ENCODE results near the gene TRPV4. TPM values are rescaled to one million over a fixed set of nuclear protein-coding genes. Genes with fewer than 3 reads are reported as not detected.

Gene TRPV4
- total RNA-seq, 1 experiment from 2014 or later, result 0.44 TPM

GRCh38 chr12:109870648-109871047 is 37.5 kb upstream of the TRPV4 start:
- Histone ChIP-seq H3K27me3 (ENCODE audit: control insufficient read depth, insufficient read depth, low read length) (no peaks in the 10 kb centered on the region), H3K4me3 (ENCODE audit: low read depth in 2 of 2, low read length in 2 of 2) (no peak overlapping the region), H3K9me3 (ENCODE audit: control insufficient read depth, insufficient read depth, low read depth, low read length) (no peaks in the 10 kb centered on the region), H3K4me1 (ENCODE audit: control insufficient read depth, insufficient read depth, low read length) (no peaks in the 10 kb centered on the region), H3K36me3 (ENCODE audit: control insufficient read depth, insufficient read depth, low read length) (no peaks in the 10 kb centered on the region), H3K27ac (ENCODE audit: low read length) (no peak overlapping the region)
- intact Hi-C loops (cut with micrococcal nuclease; ENCODE audit: unreplicated experiment), result no loop called here
- TF ChIP-seq CTCF (IDR thresholded peaks at IDR 0.05) (no peak), TCF7L2 (IDR thresholded peaks at IDR 0.05; ENCODE audit: low read depth, low read length) (no peak), REST (IDR thresholded peaks at IDR 0.05; ENCODE audit: insufficient read depth in 1 of 2, low read depth in 2 of 2, low read length in 1 of 2) (no peak), SIN3A (IDR thresholded peaks at IDR 0.05; ENCODE audit: borderline replicate concordance, insufficient read depth, low read depth, low read length) (no peak), POLR2AphosphoS5 (IDR thresholded peaks at IDR 0.05; ENCODE audit: low read depth, low read length) (no peak)
- ChIA-PET CTCF (no interaction called here), POLR2A (no interaction called here)
- no peak for DNase-seq (ENCODE audit: low read depth, low spot score)
- in situ Hi-C loops (cut with HindIII; ENCODE audit: low pct_unique_long_range_greater_than_20kb, low sequenced_read_pairs), result no loop called here
- no TSS peak for BruUV-seq (replicated peaks)
- no peak for ATAC-seq

GRCh38 chr12:109868182-109869051 is 35.2 kb upstream of the TRPV4 start:
- Histone ChIP-seq H3K4me1 (ENCODE audit: control insufficient read depth, insufficient read depth, low read length) (no peaks in the 10 kb centered on the region), H3K36me3 (ENCODE audit: control insufficient read depth, insufficient read depth, low read length) (no peaks in the 10 kb centered on the region), H3K27me3 (ENCODE audit: control insufficient read depth, insufficient read depth, low read length) (no peaks in the 10 kb centered on the region), H3K4me3 (ENCODE audit: low read depth in 2 of 2, low read length in 2 of 2) (no peak overlapping the region), H3K9me3 (ENCODE audit: control insufficient read depth, insufficient read depth, low read depth, low read length) (no peaks in the 10 kb centered on the region), H3K27ac (ENCODE audit: low read length) (no peak overlapping the region)
- in situ Hi-C loops (cut with HindIII; ENCODE audit: low pct_unique_long_range_greater_than_20kb, low sequenced_read_pairs), result no loop called here
- DNase-seq (ENCODE audit: low read depth, low spot score) (no peak), ATAC-seq (no peak)
- TF ChIP-seq CTCF (IDR thresholded peaks at IDR 0.05) (no peak), POLR2AphosphoS5 (IDR thresholded peaks at IDR 0.05; ENCODE audit: low read depth, low read length) (no peak), TCF7L2 (IDR thresholded peaks at IDR 0.05; ENCODE audit: low read depth, low read length) (no peak)
- no TSS peak for BruUV-seq (replicated peaks)
- ChIA-PET CTCF (no interaction called here), POLR2A (no interaction called here)
- intact Hi-C loops (cut with micrococcal nuclease; ENCODE audit: unreplicated experiment), result no loop called here

All from Panc1 (cell line).